ENCODE measurements around the gene RPL36AL. TPM values are rescaled to one million over a fixed set of nuclear protein-coding genes. Genes with fewer than 3 reads are reported as not detected.
"Not testable (repeated sequence)": the region's sequence is repeated elsewhere in the genome, so short reads cannot be mapped to it uniquely, and the experiment has no call there.

The RPL36AL gene
- 100 to 1,000 TPM; 126 to 166 (median 150) TPM for total RNA-seq
- total RNA-seq (2013), result 409 TPM

DNA sequence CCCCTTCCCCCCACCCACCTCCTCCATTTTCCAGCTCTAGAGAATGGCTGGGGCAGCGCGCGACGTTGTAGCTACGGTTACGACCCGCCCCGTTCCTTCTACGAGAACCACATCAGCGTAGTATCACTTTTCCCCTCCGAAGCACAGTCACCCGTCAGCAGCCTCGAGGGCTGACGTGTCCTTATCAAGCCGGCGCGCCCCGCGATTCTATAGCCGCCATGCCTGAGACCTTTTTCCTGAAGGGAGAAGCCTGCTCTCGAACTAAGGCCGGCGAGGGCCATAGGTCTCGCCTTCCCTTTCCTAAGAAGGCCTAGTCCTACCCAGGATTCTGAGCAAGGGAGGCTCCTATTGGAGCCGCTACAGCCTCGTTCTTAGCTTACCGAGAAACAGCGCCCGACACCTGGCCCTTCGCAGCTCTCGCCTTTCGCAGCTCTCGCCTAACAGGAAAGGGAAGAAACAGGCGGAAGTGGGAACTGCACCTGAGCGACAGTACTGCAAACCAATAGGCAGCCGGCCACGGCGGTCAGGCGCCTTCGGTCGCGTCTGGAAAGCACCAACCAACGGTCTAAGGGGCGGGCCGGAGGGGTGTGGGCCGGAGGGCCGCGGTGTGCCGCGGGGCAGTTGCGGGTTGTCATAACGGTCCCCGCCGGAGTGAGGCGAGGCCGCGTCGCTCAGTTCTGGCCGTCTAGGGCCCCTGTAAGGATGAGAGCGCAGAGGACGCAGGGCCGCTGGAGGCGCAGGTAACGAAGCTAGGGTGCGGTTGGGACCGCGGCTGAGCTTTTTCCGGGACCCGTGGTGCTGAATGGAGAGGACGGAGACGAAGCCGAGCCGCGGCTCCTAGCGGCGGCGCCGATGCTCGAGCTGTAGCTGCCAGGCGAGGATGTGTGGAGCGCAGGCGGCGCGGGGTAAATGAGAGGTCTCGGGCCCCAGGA lies at the start of gene RPL36AL, which contains the start of gene MGAT2:
Gene RPL36AL (minus strand): TSS at position 445 of the 932 bp plus-strand sequence. CDS start 1,522 bp downstream, outside the sequence.
Gene MGAT2 (plus strand): TSS at position 618 of the 932 bp plus-strand sequence. CDS start 470 bp downstream, outside the sequence.
- Mint-ChIP-seq H3K4me1 (peaks cover 41 to 58% of the 10 kb centered on the region in 2 donors), H3K4me3 (peak within 1 kb of the TSS; percentile 98), H3K9me3 (no peaks in the 10 kb centered on the region), H3K36me3 (peaks cover 12% of the 10 kb centered on the region), H3K27me3 (ENCODE audit: low read depth in 2 of 2) (no peaks in the 10 kb centered on the region), H3K27ac (peak within 1 kb of the TSS; percentile 99)
- peaks cover 29% of the 10 kb centered on the region for H3K4me1 ChIP-seq (ENCODE audit: control insufficient read depth, insufficient read depth, low read length)
- H3K9me3 ChIP-seq (ENCODE audit: control insufficient read depth, insufficient read depth, low read length), result no peaks in the 10 kb centered on the region
- intact Hi-C loops (cut with micrococcal nuclease), result loop anchor here (1.0 to 10.0 kb wide), 5 partner anchors 14 to 694 kb away; partner anchors contain the start of genes DMAC2L, KLHDC1, L2HGDH and LRR1
- H3K36me3 ChIP-seq (ENCODE audit: control insufficient read depth, insufficient read depth, low read length), result peaks cover 20% of the 10 kb centered on the region
- ATAC-seq, result peak; percentile 83 to 95 (median 89)
- H3K27me3 ChIP-seq (ENCODE audit: control insufficient read depth, insufficient read depth, low read length), result no peaks in the 10 kb centered on the region
- H3K27ac ChIP-seq (ENCODE audit: low read length), result peak within 1 kb of the TSS; percentile 95
- TF ChIP-seq, protein P1, sequence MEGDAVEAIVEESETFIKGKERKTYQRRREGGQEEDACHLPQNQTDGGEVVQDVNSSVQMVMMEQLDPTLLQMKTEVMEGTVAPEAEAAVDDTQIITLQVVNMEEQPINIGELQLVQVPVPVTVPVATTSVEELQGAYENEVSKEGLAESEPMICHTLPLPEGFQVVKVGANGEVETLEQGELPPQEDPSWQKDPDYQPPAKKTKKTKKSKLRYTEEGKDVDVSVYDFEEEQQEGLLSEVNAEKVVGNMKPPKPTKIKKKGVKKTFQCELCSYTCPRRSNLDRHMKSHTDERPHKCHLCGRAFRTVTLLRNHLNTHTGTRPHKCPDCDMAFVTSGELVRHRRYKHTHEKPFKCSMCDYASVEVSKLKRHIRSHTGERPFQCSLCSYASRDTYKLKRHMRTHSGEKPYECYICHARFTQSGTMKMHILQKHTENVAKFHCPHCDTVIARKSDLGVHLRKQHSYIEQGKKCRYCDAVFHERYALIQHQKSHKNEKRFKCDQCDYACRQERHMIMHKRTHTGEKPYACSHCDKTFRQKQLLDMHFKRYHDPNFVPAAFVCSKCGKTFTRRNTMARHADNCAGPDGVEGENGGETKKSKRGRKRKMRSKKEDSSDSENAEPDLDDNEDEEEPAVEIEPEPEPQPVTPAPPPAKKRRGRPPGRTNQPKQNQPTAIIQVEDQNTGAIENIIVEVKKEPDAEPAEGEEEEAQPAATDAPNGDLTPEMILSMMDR (IDR thresholded peaks at IDR 0.05), result peak; percentile 18
- peak within 1 kb of the TSS; percentile 83 for H3K4me3 ChIP-seq (ENCODE audit: low read length)
- peak; percentile 95 to 96 for DNase-seq
- WGBS (ENCODE audit: insufficient coverage), result under 1% methylated on average over 85 of the region's 85 CpGs

- no peaks in the 10 kb centered on the region for H3K27me3 ChIP-seq (ENCODE audit: control insufficient read depth, insufficient read depth, low read length)
- no peaks in the 10 kb centered on the region for H3K9me3 Mint-ChIP-seq
- no peak overlapping the region for H3K27ac Mint-ChIP-seq
- no peaks in the 10 kb centered on the region for H3K27me3 Mint-ChIP-seq (ENCODE audit: low read depth in 2 of 2)
- H3K36me3 ChIP-seq (ENCODE audit: control insufficient read depth, insufficient read depth, low read length), result no peaks in the 10 kb centered on the region
- H3K4me1 ChIP-seq (ENCODE audit: control insufficient read depth, insufficient read depth, low read length), result no peaks in the 10 kb centered on the region
- H3K36me3 Mint-ChIP-seq, result no peaks in the 10 kb centered on the region
- no peaks in the 10 kb centered on the region for H3K9me3 ChIP-seq (ENCODE audit: control insufficient read depth, insufficient read depth, low read length)
- WGBS (ENCODE audit: insufficient coverage), result 80% methylated on average over 1 of the region's 2 CpGs
- TF ChIP-seq, protein P1 (IDR thresholded peaks at IDR 0.05), result no peak
- H3K4me3 Mint-ChIP-seq, result no peak overlapping the region
- H3K27ac ChIP-seq (ENCODE audit: low read length), result no peak overlapping the region
- DNase-seq (no peak), ATAC-seq (no peak)
- intact Hi-C loops (cut with micrococcal nuclease), result no loop called here
- H3K4me1 Mint-ChIP-seq, result no peaks in the 10 kb centered on the region
- no peak overlapping the region for H3K4me3 ChIP-seq (ENCODE audit: low read length)
These were observed 39.4 kb upstream of the RPL36AL start for GRCh38 chr14:49659526-49660455.

- ATAC-seq; H3K27ac ChIP-seq (ENCODE audit: low read length); H3K4me1 ChIP-seq (ENCODE audit: control insufficient read depth, insufficient read depth, low read length); H3K4me3 Mint-ChIP-seq; H3K4me3 ChIP-seq (ENCODE audit: low read length); H3K9me3 Mint-ChIP-seq; H3K9me3 ChIP-seq (ENCODE audit: control insufficient read depth, insufficient read depth, low read length); H3K36me3 ChIP-seq (ENCODE audit: control insufficient read depth, insufficient read depth, low read length); H3K4me1 Mint-ChIP-seq; H3K27me3 Mint-ChIP-seq (ENCODE audit: low read depth in 2 of 2); H3K27me3 ChIP-seq (ENCODE audit: control insufficient read depth, insufficient read depth, low read length); H3K36me3 Mint-ChIP-seq; intact Hi-C loops (cut with micrococcal nuclease); DNase-seq; H3K27ac Mint-ChIP-seq: not testable (repeated sequence)
- WGBS (ENCODE audit: insufficient coverage), result 97% methylated on average over 3 of the region's 6 CpGs
These were observed 37.1 kb upstream of the RPL36AL start for GRCh38 chr14:49657500-49657899.
